Measurements from ENCODE around the gene TRAPPC2.

The TRAPPC2 gene

GRCh38 chrX:13760426-13760825 lies 26.0 kb upstream of the TRAPPC2 start:
- H4K20me1 ChIP-seq (ENCODE audit: insufficient read depth, low read length, poor library complexity, severe bottlenecking), result no peaks in the 10 kb centered on the region
- H3K9me3 ChIP-seq (ENCODE audit: insufficient read depth, low read depth, low read length), result no peaks in the 10 kb centered on the region
- H3K4me3 ChIP-seq (ENCODE audit: low read length, poor library complexity, severe bottlenecking), result no peak overlapping the region
- no peaks in the 10 kb centered on the region for H3K9me2 ChIP-seq (replicated peaks; ENCODE audit: low read depth, low read length)
- TF ChIP-seq CTCF (conservative IDR thresholded peaks at IDR 0.05; ENCODE audit: low read length) (no peak), EZH2phosphoT487 (IDR thresholded peaks at IDR 0.05; ENCODE audit: borderline replicate concordance) (no peak)
- H2AFZ ChIP-seq (ENCODE audit: low read length), result no peak overlapping the region
- no peak overlapping the region for H3K4me2 ChIP-seq (ENCODE audit: low read depth, low read length, poor library complexity, severe bottlenecking)
- no peaks in the 10 kb centered on the region for H3K79me2 ChIP-seq (ENCODE audit: insufficient read depth, low read length)
- H3K27me3 ChIP-seq (ENCODE audit: insufficient read depth, low read length, poor library complexity, severe bottlenecking), result no peaks in the 10 kb centered on the region
- peaks cover under 1% of the 10 kb centered on the region for H3K4me1 ChIP-seq (ENCODE audit: insufficient read depth, low read length, poor library complexity, severe bottlenecking)
- H3K9ac ChIP-seq (ENCODE audit: low read depth, low read length, poor library complexity, severe bottlenecking), result no peak overlapping the region
- H3K36me3 ChIP-seq (ENCODE audit: insufficient read depth, low read length), result peaks cover 70% of the 10 kb centered on the region
- no peaks in the 10 kb centered on the region for H3F3A ChIP-seq (ENCODE audit: low read depth)

- Histone ChIP-seq H2AFZ (ENCODE audit: low read length) (no peak overlapping the region), H3K4me3 (ENCODE audit: low read length, poor library complexity, severe bottlenecking) (no peak overlapping the region), H4K20me1 (ENCODE audit: insufficient read depth, low read length, poor library complexity, severe bottlenecking) (no peaks in the 10 kb centered on the region), H3K79me2 (ENCODE audit: insufficient read depth, low read length) (no peaks in the 10 kb centered on the region), H3K9me3 (ENCODE audit: insufficient read depth, low read depth, low read length) (no peaks in the 10 kb centered on the region), H3K36me3 (ENCODE audit: insufficient read depth, low read length) (peaks cover 66% of the 10 kb centered on the region), H3K4me1 (ENCODE audit: insufficient read depth, low read length, poor library complexity, severe bottlenecking) (peaks cover 10% of the 10 kb centered on the region), H3F3A (ENCODE audit: low read depth) (no peaks in the 10 kb centered on the region), H3K27me3 (ENCODE audit: insufficient read depth, low read length, poor library complexity, severe bottlenecking) (no peaks in the 10 kb centered on the region), H3K4me2 (ENCODE audit: low read depth, low read length, poor library complexity, severe bottlenecking) (no peak overlapping the region), H3K9ac (ENCODE audit: low read depth, low read length, poor library complexity, severe bottlenecking) (no peak overlapping the region), H3K9me2 (replicated peaks; ENCODE audit: low read depth, low read length) (no peaks in the 10 kb centered on the region)
- no peak for TF ChIP-seq CTCF (conservative IDR thresholded peaks at IDR 0.05; ENCODE audit: low read length)
- TF ChIP-seq EZH2phosphoT487 (IDR thresholded peaks at IDR 0.05; ENCODE audit: borderline replicate concordance), result no peak
Measured at GRCh38 chrX:13759152-13759718, 24.8 kb upstream of the TRAPPC2 start.

GRCh38 chrX:13756381-13756780 lies 22.0 kb upstream of the TRAPPC2 start:
- no peaks in the 10 kb centered on the region for H4K20me1 ChIP-seq (ENCODE audit: insufficient read depth, low read length, poor library complexity, severe bottlenecking)
- H3K4me3 ChIP-seq (ENCODE audit: low read length, poor library complexity, severe bottlenecking), result no peak overlapping the region
- no peaks in the 10 kb centered on the region for H3F3A ChIP-seq (ENCODE audit: low read depth)
- peaks cover 50% of the 10 kb centered on the region; the same call in 1 of the 2 replicates for H3K36me3 ChIP-seq (ENCODE audit: insufficient read depth, low read length)
- no peaks in the 10 kb centered on the region for H3K9me3 ChIP-seq (ENCODE audit: insufficient read depth, low read depth, low read length)
- no peaks in the 10 kb centered on the region for H3K9me2 ChIP-seq (replicated peaks; ENCODE audit: low read depth, low read length)
- no peak overlapping the region for H3K9ac ChIP-seq (ENCODE audit: low read depth, low read length, poor library complexity, severe bottlenecking)
- H3K79me2 ChIP-seq (ENCODE audit: insufficient read depth, low read length), result no peaks in the 10 kb centered on the region
- TF ChIP-seq EZH2phosphoT487 (IDR thresholded peaks at IDR 0.05; ENCODE audit: borderline replicate concordance), result no peak
- no peak for TF ChIP-seq CTCF (conservative IDR thresholded peaks at IDR 0.05; ENCODE audit: low read length)
- peaks cover 10% of the 10 kb centered on the region for H3K4me1 ChIP-seq (ENCODE audit: insufficient read depth, low read length, poor library complexity, severe bottlenecking)
- H2AFZ ChIP-seq (ENCODE audit: low read length), result no peak overlapping the region
- H3K27me3 ChIP-seq (ENCODE audit: insufficient read depth, low read length, poor library complexity, severe bottlenecking), result no peaks in the 10 kb centered on the region
- no peak overlapping the region for H3K4me2 ChIP-seq (ENCODE audit: low read depth, low read length, poor library complexity, severe bottlenecking)
